Neural progenitor cell (in vitro differentiated cells): ENCODE data around the gene MRPS27.

Source experiments
- EZH2 ChIP-seq: fragments of 200-600 bp; sonication (generic); IDR thresholded peaks from 2 replicates; pipeline ENCODE4 v1.6.1; 2017; ENCODE audit warnings: antibody characterized with exemption, mild to moderate bottlenecking, moderate library complexity
- TF ChIP-seq, protein P1 (sequence below): fragments of 200-600 bp; sonication (generic); IDR thresholded peaks from 2 replicates; pipeline ENCODE4 v1.5.1; 2017; ENCODE audit warnings: antibody characterized with exemption, mild to moderate bottlenecking

DNA sequence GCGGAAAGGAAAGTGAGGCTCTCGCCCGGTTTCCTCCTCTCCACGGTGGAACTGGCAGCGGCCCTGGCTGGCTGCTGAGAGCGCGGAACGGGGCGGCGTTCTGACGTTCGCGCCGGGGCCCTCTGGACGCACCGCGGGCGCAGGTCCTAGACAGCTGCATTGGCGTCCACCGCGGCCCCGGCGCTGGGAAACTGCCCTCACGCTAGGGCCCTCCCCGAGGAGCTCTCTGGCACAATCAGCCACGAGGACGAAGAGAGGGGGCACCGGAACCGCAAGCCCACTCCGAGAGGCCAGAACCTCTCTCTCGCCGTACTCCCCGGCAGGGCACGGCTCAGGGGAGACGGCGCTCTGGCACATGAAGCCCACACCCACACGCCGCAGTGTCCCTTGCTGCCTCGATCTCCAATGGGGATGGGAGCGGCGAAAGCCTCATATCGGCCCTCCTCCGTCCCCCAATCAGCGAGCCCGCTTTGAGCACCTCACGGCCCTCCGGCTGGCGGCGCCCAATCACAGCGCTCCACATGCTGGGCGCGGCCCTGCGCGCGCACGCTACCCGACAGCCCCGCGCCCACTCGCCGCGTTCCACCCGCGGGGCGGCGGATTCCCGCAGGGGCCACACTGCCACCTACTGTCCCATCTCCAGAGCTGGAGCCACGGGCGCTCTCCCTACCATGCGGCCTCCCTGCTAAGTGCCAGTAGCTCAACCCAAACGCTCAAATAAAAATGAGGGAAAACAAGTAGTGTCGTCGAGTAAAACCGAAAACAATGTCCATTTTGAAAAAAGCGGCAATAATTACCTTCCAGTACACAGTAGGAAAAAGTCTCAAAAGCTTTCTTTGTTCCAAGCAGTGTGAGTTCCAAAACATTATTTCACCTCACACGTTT, 11.8 kb downstream of the MRPS27 start:
- TF ChIP-seq, protein P1, sequence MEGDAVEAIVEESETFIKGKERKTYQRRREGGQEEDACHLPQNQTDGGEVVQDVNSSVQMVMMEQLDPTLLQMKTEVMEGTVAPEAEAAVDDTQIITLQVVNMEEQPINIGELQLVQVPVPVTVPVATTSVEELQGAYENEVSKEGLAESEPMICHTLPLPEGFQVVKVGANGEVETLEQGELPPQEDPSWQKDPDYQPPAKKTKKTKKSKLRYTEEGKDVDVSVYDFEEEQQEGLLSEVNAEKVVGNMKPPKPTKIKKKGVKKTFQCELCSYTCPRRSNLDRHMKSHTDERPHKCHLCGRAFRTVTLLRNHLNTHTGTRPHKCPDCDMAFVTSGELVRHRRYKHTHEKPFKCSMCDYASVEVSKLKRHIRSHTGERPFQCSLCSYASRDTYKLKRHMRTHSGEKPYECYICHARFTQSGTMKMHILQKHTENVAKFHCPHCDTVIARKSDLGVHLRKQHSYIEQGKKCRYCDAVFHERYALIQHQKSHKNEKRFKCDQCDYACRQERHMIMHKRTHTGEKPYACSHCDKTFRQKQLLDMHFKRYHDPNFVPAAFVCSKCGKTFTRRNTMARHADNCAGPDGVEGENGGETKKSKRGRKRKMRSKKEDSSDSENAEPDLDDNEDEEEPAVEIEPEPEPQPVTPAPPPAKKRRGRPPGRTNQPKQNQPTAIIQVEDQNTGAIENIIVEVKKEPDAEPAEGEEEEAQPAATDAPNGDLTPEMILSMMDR: peak; percentile 65
- TF ChIP-seq EZH2: no peak
